Osteocyte (in vitro differentiated cells): Measurements from ENCODE around the gene RNU6-7. TPM values are rescaled to one million over a fixed set of nuclear protein-coding genes. Genes with fewer than 3 reads are reported as not detected.
A peak's percentile ranks its signal among the peaks of the same experiment; 100 is the strongest.

Source experiments
- DNase-seq: peaks from one replicate; pipeline ENCODE4 v3.0.0; 2021; ENCODE audit warnings: mixed read lengths; ENCODE audit not compliant: unreplicated experiment; ENCODE audit errors: extremely low spot score
- H3K27ac Mint-ChIP-seq: one replicate; pipeline ENCODE4 v1.8.0; 2021; ENCODE audit warnings: mild to moderate bottlenecking, mixed read lengths; ENCODE audit not compliant: unreplicated experiment
- H3K27me3 Mint-ChIP-seq: one replicate; pipeline ENCODE4 v1.8.0; 2021; ENCODE audit warnings: mixed read lengths; ENCODE audit not compliant: unreplicated experiment
- H3K36me3 Mint-ChIP-seq: one replicate; pipeline ENCODE4 v1.8.0; 2021; ENCODE audit warnings: mixed read lengths; ENCODE audit not compliant: unreplicated experiment
- H3K4me1 Mint-ChIP-seq: one replicate; pipeline ENCODE4 v1.8.0; 2021; ENCODE audit warnings: mixed read lengths; ENCODE audit not compliant: unreplicated experiment
- H3K4me3 Mint-ChIP-seq: one replicate; pipeline ENCODE4 v1.8.0; 2021; ENCODE audit warnings: mild to moderate bottlenecking, moderate library complexity, mixed read lengths; ENCODE audit not compliant: unreplicated experiment
- H3K9me3 Mint-ChIP-seq: one replicate; pipeline ENCODE4 v1.8.0; 2021; ENCODE audit warnings: mixed read lengths; ENCODE audit not compliant: unreplicated experiment
- CTCF ChIP-seq: fragments of 200-600 bp; sonication (generic); IDR thresholded peaks from 2 replicates; pipeline ENCODE4 v1.5.0; 2021; ENCODE audit warnings: antibody characterized with exemption, mild to moderate bottlenecking, moderate library complexity
- total RNA-seq: library from RNA; stranded (reverse); gene quantifications from 2 replicates; pipeline ENCODE4 v1.2.1, GENCODE V29; 2021

The RNU6-7 gene
- total RNA-seq, 1 donor from 2014 or later, result not detected

- TF ChIP-seq CTCF, result no peak
- peaks cover 32% of the 10 kb centered on the region for H3K4me1 Mint-ChIP-seq
- peak overlapping the region; percentile 75 for H3K27ac Mint-ChIP-seq
- H3K27me3 Mint-ChIP-seq, result no peaks in the 10 kb centered on the region
- no peaks in the 10 kb centered on the region for H3K9me3 Mint-ChIP-seq
- no peak for DNase-seq
- H3K36me3 Mint-ChIP-seq, result no peaks in the 10 kb centered on the region
- no peak overlapping the region for H3K4me3 Mint-ChIP-seq
These were observed 23.6 kb downstream of the RNU6-7 start for GRCh38 chr14:32225378-32225920.

- no peak for DNase-seq
- peaks cover 36% of the 10 kb centered on the region for H3K4me1 Mint-ChIP-seq
- TF ChIP-seq CTCF, result no peak
- H3K36me3 Mint-ChIP-seq, result no peaks in the 10 kb centered on the region
- H3K27ac Mint-ChIP-seq, result no peak overlapping the region
- H3K9me3 Mint-ChIP-seq, result no peaks in the 10 kb centered on the region
- H3K4me3 Mint-ChIP-seq, result no peak overlapping the region
- H3K27me3 Mint-ChIP-seq, result no peaks in the 10 kb centered on the region
These were observed 24.2 kb downstream of the RNU6-7 start for GRCh38 chr14:32226056-32226455.

GRCh38 chr14:32230181-32230580, 28.3 kb downstream of the RNU6-7 start:
- no peak for TF ChIP-seq CTCF
- H3K4me3 Mint-ChIP-seq, result no peak overlapping the region
- H3K4me1 Mint-ChIP-seq, result peaks cover 18% of the 10 kb centered on the region
- no peaks in the 10 kb centered on the region for H3K36me3 Mint-ChIP-seq
- no peaks in the 10 kb centered on the region for H3K9me3 Mint-ChIP-seq
- H3K27me3 Mint-ChIP-seq, result no peaks in the 10 kb centered on the region
- no peak overlapping the region for H3K27ac Mint-ChIP-seq
- DNase-seq, result no peak

GRCh38 chr14:32230695-32231280, 28.9 kb downstream of the RNU6-7 start:
- Mint-ChIP-seq H3K4me1 (peaks cover 12% of the 10 kb centered on the region), H3K36me3 (no peaks in the 10 kb centered on the region), H3K27ac (no peak overlapping the region), H3K9me3 (no peaks in the 10 kb centered on the region), H3K27me3 (no peaks in the 10 kb centered on the region), H3K4me3 (no peak overlapping the region)
- TF ChIP-seq CTCF, result no peak
- DNase-seq, result no peak

GRCh38 chr14:32232481-32232880, 30.6 kb downstream of the RNU6-7 start:
- Mint-ChIP-seq H3K27me3 (peaks cover 2% of the 10 kb centered on the region), H3K27ac (no peak overlapping the region), H3K36me3 (no peaks in the 10 kb centered on the region), H3K4me1 (peaks cover 9% of the 10 kb centered on the region), H3K4me3 (no peak overlapping the region), H3K9me3 (no peaks in the 10 kb centered on the region)
- DNase-seq, result no peak
- TF ChIP-seq CTCF, result no peak
